Esophagus (tissue), 2 donors: Measurements from ENCODE around the gene PAX3. TPM values are rescaled to one million over a fixed set of nuclear protein-coding genes. Genes with fewer than 3 reads are reported as not detected.

Experiments used
- H3K27ac ChIP-seq, 2 donors: one replicate each; pipeline ENCODE4 v1.5.1; 2013; ENCODE audit warnings: low read depth in 2 of 2, mild to moderate bottlenecking in 2 of 2, inconsistent platforms in 1 of 2, low read length in 1 of 2, moderate library complexity in 1 of 2
- H3K27me3 ChIP-seq, 2 donors: one replicate each; pipeline ENCODE4 v1.6.1; 2013; ENCODE audit warnings: low read length in 2 of 2, control low read depth in 1 of 2, mild to moderate bottlenecking in 1 of 2; ENCODE audit not compliant: insufficient read depth in 2 of 2, control insufficient read depth in 1 of 2
- H3K36me3 ChIP-seq, 2 donors: one replicate each; pipeline ENCODE4 v1.6.1; 2013; ENCODE audit warnings: low read length in 1 of 2; ENCODE audit not compliant: control insufficient read depth in 2 of 2, insufficient read depth in 2 of 2
- H3K4me1 ChIP-seq, 2 donors: one replicate each; pipeline ENCODE4 v1.6.1; 2013; ENCODE audit warnings: low read length in 1 of 2; ENCODE audit not compliant: control insufficient read depth in 2 of 2, insufficient read depth in 2 of 2
- H3K4me3 ChIP-seq, 2 donors: one replicate each; pipeline ENCODE4 v1.5.1; 2013; ENCODE audit warnings: low read length in 2 of 2, mild to moderate bottlenecking in 2 of 2, low read depth in 1 of 2, moderate library complexity in 1 of 2
- H3K9me3 ChIP-seq, 2 donors: one replicate each; pipeline ENCODE4 v1.6.1; 2013; ENCODE audit warnings: mild to moderate bottlenecking in 2 of 2, low read depth in 1 of 2, low read length in 1 of 2, moderate library complexity in 1 of 2; ENCODE audit not compliant: control insufficient read depth in 2 of 2, insufficient read depth in 1 of 2
- WGBS, 2 donors: extraction: QIAGEN DNeasy Blood & Tissue Kit; methylation state at CpG; one replicate each; pipeline ENCODE4 v1.1.7; 2013; 5-methylcytosine and 5-hydroxymethylcytosine counted together
- polyA plus RNA-seq, 2 donors: library from polyadenylated mRNA; stranded (reverse); fragments of 200-250 nt; gene quantifications; one replicate each; pipeline ENCODE4 v1.2.3, GENCODE V29; 2013
- donor health status: healthy with polysubstance abuse.
- donor health status: Bipolar disorder and iron deficiency.

PAX3 gene
- polyA plus RNA-seq, 2 donors = not detected

GRCh38 chr2:222298001-222298310 is 842 bp downstream of the PAX3 start:
- peak overlapping the region in 1 of 2 donors; percentile 21 for H3K4me3 ChIP-seq
- 11 to 16% methylated on average over 16 of the region's 16 CpGs for WGBS, 2 donors
- no peaks in the 10 kb centered on the region for H3K9me3 ChIP-seq
- H3K36me3 ChIP-seq = no peaks in the 10 kb centered on the region
- H3K4me1 ChIP-seq = peaks cover 11 to 15% of the 10 kb centered on the region in 2 donors
- H3K27me3 ChIP-seq = peaks cover 5 to 66% of the 10 kb centered on the region in 2 donors
- H3K27ac ChIP-seq = no peak overlapping the region

GRCh38 chr2:222297600-222297935 is 1.2 kb downstream of the PAX3 start:
- 8 to 28% methylated on average over 6 of the region's 6 CpGs for WGBS, 2 donors
- no peak overlapping the region for H3K4me3 ChIP-seq
- H3K27ac ChIP-seq = no peak overlapping the region
- H3K4me1 ChIP-seq = peaks cover 11 to 15% of the 10 kb centered on the region in 2 donors
- H3K36me3 ChIP-seq = no peaks in the 10 kb centered on the region
- H3K27me3 ChIP-seq = peaks cover 5 to 69% of the 10 kb centered on the region in 2 donors
- H3K9me3 ChIP-seq = no peaks in the 10 kb centered on the region

- Histone ChIP-seq H3K4me1 (peaks cover 11% of the 10 kb centered on the region in 2 donors), H3K27ac (no peak overlapping the region), H3K9me3 (no peaks in the 10 kb centered on the region), H3K27me3 (peaks cover under 1 to 69% of the 10 kb centered on the region in 2 donors), H3K4me3 (no peak overlapping the region), H3K36me3 (no peaks in the 10 kb centered on the region)
- WGBS, 2 donors = 14 to 18% methylated on average over 36 of the region's 36 CpGs
Measured at GRCh38 chr2:222296911-222297599, 1.7 kb downstream of the PAX3 start.

- Histone ChIP-seq H3K9me3 (no peaks in the 10 kb centered on the region), H3K4me3 (no peak overlapping the region), H3K4me1 (peaks cover 11% of the 10 kb centered on the region in 2 donors), H3K27ac (no peak overlapping the region), H3K27me3 (peaks cover 0 to 65% of the 10 kb centered on the region in 2 donors), H3K36me3 (no peaks in the 10 kb centered on the region)
- WGBS, 2 donors = 13 to 18% methylated on average over 6 of the region's 6 CpGs
Measured at GRCh38 chr2:222296311-222296741, 2.5 kb downstream of the PAX3 start.

GRCh38 chr2:222295368-222296062 is 3.3 kb downstream of the PAX3 start:
- WGBS, 2 donors = 9 to 11% methylated on average over 33 of the region's 33 CpGs
- Histone ChIP-seq H3K27me3 (peaks cover 0 to 61% of the 10 kb centered on the region in 2 donors), H3K9me3 (no peaks in the 10 kb centered on the region), H3K4me1 (peaks cover 11 to 15% of the 10 kb centered on the region in 2 donors), H3K4me3 (peak overlapping the region in 1 of 2 donors; percentile 33), H3K27ac (no peak overlapping the region), H3K36me3 (no peaks in the 10 kb centered on the region)

- 6 to 9% methylated on average over 27 of the region's 27 CpGs for WGBS, 2 donors
- H3K4me1 ChIP-seq = peaks cover 11 to 15% of the 10 kb centered on the region in 2 donors
- H3K9me3 ChIP-seq = no peaks in the 10 kb centered on the region
- no peaks in the 10 kb centered on the region for H3K36me3 ChIP-seq
- peak overlapping the region in 1 of 2 donors; percentile 33 for H3K4me3 ChIP-seq
- no peak overlapping the region for H3K27ac ChIP-seq
- H3K27me3 ChIP-seq = peaks cover 2 to 62% of the 10 kb centered on the region in 2 donors
Measured at GRCh38 chr2:222294996-222295367, 3.8 kb downstream of the PAX3 start.

- Histone ChIP-seq H3K36me3 (no peaks in the 10 kb centered on the region), H3K4me1 (peaks cover 9 to 11% of the 10 kb centered on the region in 2 donors), H3K4me3 (no peak overlapping the region), H3K27ac (no peak overlapping the region), H3K27me3 (peaks cover 7 to 59% of the 10 kb centered on the region in 2 donors), H3K9me3 (no peaks in the 10 kb centered on the region)
- 21 to 23% methylated on average over 36 of the region's 36 CpGs for WGBS, 2 donors
Measured at GRCh38 chr2:222293660-222294630, 4.9 kb downstream of the PAX3 start.

- Histone ChIP-seq H3K4me1 (peaks cover 5% of the 10 kb centered on the region in 2 donors), H3K27ac (no peak overlapping the region), H3K27me3 (peaks cover 8 to 46% of the 10 kb centered on the region in 2 donors), H3K4me3 (no peak overlapping the region), H3K9me3 (no peaks in the 10 kb centered on the region), H3K36me3 (no peaks in the 10 kb centered on the region)
- 37 to 47% methylated on average over 14 of the region's 14 CpGs for WGBS, 2 donors
Measured at GRCh38 chr2:222292149-222293134, 6.4 kb downstream of the PAX3 start.
